Measurements from ENCODE around the gene LDHAL6B.

DNA sequence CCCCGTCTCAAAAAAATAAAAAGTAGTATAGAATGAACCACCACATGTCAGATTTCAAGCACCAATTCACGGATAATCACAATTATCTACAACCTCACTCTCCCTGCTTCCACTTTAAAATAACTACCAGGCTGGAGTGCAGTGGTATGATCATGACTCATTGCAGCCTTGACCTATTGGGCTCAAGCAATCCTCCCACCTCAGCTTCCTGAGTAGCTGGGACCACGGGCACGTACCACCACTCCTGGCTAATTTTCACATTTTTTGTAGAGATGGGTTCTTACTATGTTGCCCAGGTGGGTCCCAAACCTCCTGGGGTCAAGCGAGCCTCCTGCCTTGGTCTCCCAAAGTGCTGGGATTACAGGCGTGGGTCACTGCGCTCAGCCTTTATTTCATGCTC lies 38.1 kb upstream of the LDHAL6B start:
- TF ChIP-seq, protein P1, sequence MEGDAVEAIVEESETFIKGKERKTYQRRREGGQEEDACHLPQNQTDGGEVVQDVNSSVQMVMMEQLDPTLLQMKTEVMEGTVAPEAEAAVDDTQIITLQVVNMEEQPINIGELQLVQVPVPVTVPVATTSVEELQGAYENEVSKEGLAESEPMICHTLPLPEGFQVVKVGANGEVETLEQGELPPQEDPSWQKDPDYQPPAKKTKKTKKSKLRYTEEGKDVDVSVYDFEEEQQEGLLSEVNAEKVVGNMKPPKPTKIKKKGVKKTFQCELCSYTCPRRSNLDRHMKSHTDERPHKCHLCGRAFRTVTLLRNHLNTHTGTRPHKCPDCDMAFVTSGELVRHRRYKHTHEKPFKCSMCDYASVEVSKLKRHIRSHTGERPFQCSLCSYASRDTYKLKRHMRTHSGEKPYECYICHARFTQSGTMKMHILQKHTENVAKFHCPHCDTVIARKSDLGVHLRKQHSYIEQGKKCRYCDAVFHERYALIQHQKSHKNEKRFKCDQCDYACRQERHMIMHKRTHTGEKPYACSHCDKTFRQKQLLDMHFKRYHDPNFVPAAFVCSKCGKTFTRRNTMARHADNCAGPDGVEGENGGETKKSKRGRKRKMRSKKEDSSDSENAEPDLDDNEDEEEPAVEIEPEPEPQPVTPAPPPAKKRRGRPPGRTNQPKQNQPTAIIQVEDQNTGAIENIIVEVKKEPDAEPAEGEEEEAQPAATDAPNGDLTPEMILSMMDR (IDR thresholded peaks at IDR 0.05) = no peak
- TF ChIP-seq EP300 (IDR thresholded peaks at IDR 0.05) = no peak

Measured in stomach (tissue), 4 donors.